Nephron (organoid): Measurements from ENCODE around the gene DENND6B.
A peak's percentile ranks its signal among the peaks of the same experiment; 100 is the strongest.

Experiments
- H3K27ac Mint-ChIP-seq, 3 experiments: 2 replicates each; pipeline ENCODE4 v1.8.0; 2020; ENCODE audit warnings: mixed read lengths in 3 of 3, mild to moderate bottlenecking in 2 of 3, moderate library complexity in 1 of 3
- H3K27me3 Mint-ChIP-seq: 2 replicates; pipeline ENCODE4 v1.8.0; 2021; ENCODE audit warnings: low read depth, mild to moderate bottlenecking, moderate library complexity, mixed read lengths
- H3K36me3 Mint-ChIP-seq: 2 replicates; pipeline ENCODE4 v1.8.0; 2020; ENCODE audit warnings: low read depth, mixed read lengths
- H3K4me1 Mint-ChIP-seq: 2 replicates; pipeline ENCODE4 v1.8.0; 2020; ENCODE audit warnings: mixed read lengths
- H3K4me3 Mint-ChIP-seq, 3 experiments: 2 replicates each; pipeline ENCODE4 v1.8.0; 2020; ENCODE audit warnings: mild to moderate bottlenecking in 3 of 3, mixed read lengths in 3 of 3, moderate library complexity in 2 of 3
- H3K9me3 Mint-ChIP-seq: 2 replicates; pipeline ENCODE4 v1.8.0; 2020; ENCODE audit warnings: mixed read lengths
- CTCF ChIP-seq, 3 experiments: fragments of 200-600 bp; sonication (generic); IDR thresholded peaks; one replicate each; pipeline ENCODE4 v1.5.0; 2021; ENCODE audit warnings: antibody characterized with exemption in 3 of 3; ENCODE audit not compliant: unreplicated experiment in 3 of 3

Gene DENND6B

GRCh38 chr22:50270666-50271394 is 56.0 kb downstream of the DENND6B start:
- no peak for TF ChIP-seq CTCF (IDR thresholded peaks at IDR 0.05; ENCODE audit: unreplicated experiment in 3 of 3)
- Mint-ChIP-seq H3K4me3 (peak overlapping the region; percentile 73 to 79 (median 73)), H3K4me1 (peaks cover 11% of the 10 kb centered on the region), H3K9me3 (no peaks in the 10 kb centered on the region), H3K36me3 (peaks cover 15% of the 10 kb centered on the region), H3K27ac (no peak overlapping the region), H3K27me3 (peaks cover 17% of the 10 kb centered on the region)

- Mint-ChIP-seq H3K4me3 (peak within 1 kb of the TSS; percentile 73 to 81 (median 77)), H3K4me1 (peaks cover 11% of the 10 kb centered on the region), H3K27me3 (peaks cover 17% of the 10 kb centered on the region), H3K27ac (peak within 1 kb of the TSS in 1 of 3 experiments; percentile 33), H3K9me3 (no peaks in the 10 kb centered on the region), H3K36me3 (peaks cover 9% of the 10 kb centered on the region)
- TF ChIP-seq CTCF (IDR thresholded peaks at IDR 0.05; ENCODE audit: unreplicated experiment in 3 of 3), result no peak
Measured at GRCh38 chr22:50269970-50270665, 56.7 kb downstream of the DENND6B start, which contains the start of gene MAPK11. TSS of gene MAPK11 (minus strand) at chr22:50270380. CDS start at chr22:50270292, 88 bp downstream.

- H3K27me3 Mint-ChIP-seq, result peaks cover 17% of the 10 kb centered on the region
- peaks cover 6% of the 10 kb centered on the region for H3K36me3 Mint-ChIP-seq
- H3K4me1 Mint-ChIP-seq, result peaks cover 11% of the 10 kb centered on the region
- TF ChIP-seq CTCF (IDR thresholded peaks at IDR 0.05; ENCODE audit: unreplicated experiment in 3 of 3), result no peak
- peak overlapping the region in 1 of 3 experiments; percentile 33 for H3K27ac Mint-ChIP-seq
- no peaks in the 10 kb centered on the region for H3K9me3 Mint-ChIP-seq
- H3K4me3 Mint-ChIP-seq, result peak overlapping the region; percentile 71 to 81 (median 77)
Measured at GRCh38 chr22:50269573-50269969, 57.2 kb downstream of the DENND6B start.

GRCh38 chr22:50268655-50269113 is 58.1 kb downstream of the DENND6B start:
- peaks cover 17% of the 10 kb centered on the region for H3K27me3 Mint-ChIP-seq
- TF ChIP-seq CTCF (IDR thresholded peaks at IDR 0.05; ENCODE audit: unreplicated experiment in 3 of 3), result no peak
- no peak overlapping the region for H3K27ac Mint-ChIP-seq
- H3K36me3 Mint-ChIP-seq, result peaks cover under 1% of the 10 kb centered on the region
- H3K4me3 Mint-ChIP-seq, result peak overlapping the region; percentile 55 to 81 (median 68)
- peaks cover 5% of the 10 kb centered on the region for H3K4me1 Mint-ChIP-seq
- no peaks in the 10 kb centered on the region for H3K9me3 Mint-ChIP-seq

- peak overlapping the region in 2 of 3 experiments; percentile 68 to 81 for H3K4me3 Mint-ChIP-seq
- peaks cover 4% of the 10 kb centered on the region for H3K4me1 Mint-ChIP-seq
- H3K36me3 Mint-ChIP-seq, result no peaks in the 10 kb centered on the region
- no peaks in the 10 kb centered on the region for H3K9me3 Mint-ChIP-seq
- TF ChIP-seq CTCF (IDR thresholded peaks at IDR 0.05; ENCODE audit: unreplicated experiment in 3 of 3), result no peak
- no peak overlapping the region for H3K27ac Mint-ChIP-seq
- peaks cover 17% of the 10 kb centered on the region for H3K27me3 Mint-ChIP-seq
Measured at GRCh38 chr22:50267591-50268390, 59.0 kb downstream of the DENND6B start.
